T-helper 2 cell (primary cell): ENCODE data around the gene SLC9C1.
A peak's percentile ranks its signal among the peaks of the same experiment; 100 is the strongest.

Experiments used
- DNase-seq, 5 experiments: peaks; one replicate each; pipeline versions ENCODE4 v3.0.0 to v3.0.0-alpha.2; 2012 to 2022
- total RNA-seq, 2 donors: gene quantifications; one replicate each; lab custom pipeline; 2026; lab: John Stamatoyannopoulos, UW

SLC9C1 gene
- total RNA-seq: 0 to 0.07 reads per million in 2 donors

GRCh38 chr3:112293368-112294321 is at the start of gene SLC9C1:
Gene SLC9C1, minus strand, starts transcription at chr3:112294216. Its CDS starts 7,425 bp downstream, at chr3:112286791.
- DNase-seq: peak in 2 of 5 experiments; percentile 4 to 78

- no peak for DNase-seq
Measured at GRCh38 chr3:112341386-112341785, 47.4 kb upstream of the SLC9C1 start.

GRCh38 chr3:112339609-112340008 is 45.6 kb upstream of the SLC9C1 start:
- DNase-seq: no peak

DNA sequence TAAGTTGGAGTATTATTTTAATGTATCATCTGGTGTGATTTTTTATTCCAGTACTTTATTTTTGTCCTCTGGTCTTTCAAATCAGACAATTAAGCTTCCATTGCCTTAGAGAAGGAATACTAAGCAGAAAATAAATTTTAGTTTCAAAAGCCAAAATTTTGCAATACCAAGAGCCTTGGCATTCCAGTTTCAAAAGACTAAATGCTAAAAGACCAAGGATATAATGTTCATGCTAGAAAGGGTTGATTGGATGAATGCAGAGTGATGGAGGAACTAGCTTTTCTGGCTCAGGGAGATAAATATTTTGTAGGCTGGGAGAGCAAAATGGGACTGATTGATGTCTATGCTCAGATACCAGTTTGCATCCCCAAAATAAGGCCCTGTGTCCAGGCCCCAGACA is 45.1 kb upstream of the SLC9C1 start:
- DNase-seq: no peak

DNA sequence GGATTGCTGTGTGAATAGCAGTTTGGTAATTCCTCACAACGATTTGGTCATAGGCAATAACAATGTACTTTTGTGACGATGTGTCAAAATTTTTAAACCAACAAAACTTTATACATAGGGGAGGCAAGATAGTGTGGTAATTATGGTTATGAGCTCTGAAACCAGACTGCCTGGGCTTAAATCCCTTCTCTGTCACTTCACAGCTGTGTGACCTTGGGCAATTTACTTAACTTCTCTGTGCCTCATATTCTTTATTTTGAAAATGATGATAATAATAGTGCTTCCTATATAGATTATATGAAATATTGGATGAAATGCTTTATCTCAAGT is 44.7 kb upstream of the SLC9C1 start:
- DNase-seq: no peak

- no peak for DNase-seq
Measured at GRCh38 chr3:112338021-112338726, 44.2 kb upstream of the SLC9C1 start.

- no peak for DNase-seq
Measured at GRCh38 chr3:112335434-112335781, 41.4 kb upstream of the SLC9C1 start.

DNA sequence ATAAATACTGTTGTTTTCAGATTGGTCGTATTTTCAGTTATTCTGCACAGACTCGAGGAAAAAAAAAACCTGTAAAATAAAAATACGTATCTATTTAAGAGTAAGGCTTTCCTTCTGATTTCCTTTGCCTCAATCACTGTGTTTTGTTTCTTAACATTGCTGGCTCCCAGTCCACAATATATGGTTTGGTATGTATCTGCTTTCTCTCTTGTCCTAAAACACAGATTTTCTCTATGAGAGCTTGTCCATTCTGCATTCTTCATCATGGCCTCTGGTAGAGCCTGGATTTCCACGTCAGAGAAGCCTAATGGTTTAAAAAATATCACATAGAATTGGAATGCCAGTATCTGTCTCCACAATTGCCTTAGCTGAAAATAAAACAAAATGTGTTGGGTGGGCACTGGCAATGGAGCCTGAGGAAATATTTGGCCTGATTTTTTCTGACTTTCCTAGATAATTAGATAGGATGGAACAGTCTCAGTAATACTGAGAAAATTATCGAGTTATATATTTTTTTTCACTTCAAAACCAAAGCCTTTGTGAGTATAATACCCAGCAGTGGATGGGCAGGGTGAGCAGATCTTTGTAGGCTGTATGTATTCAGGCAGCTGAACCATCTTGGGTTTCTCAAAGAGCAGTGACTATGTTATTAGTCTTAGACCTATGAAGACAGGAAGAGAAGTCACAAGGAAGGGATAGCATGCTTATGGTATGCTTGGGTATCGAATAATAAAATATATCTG is 40.8 kb upstream of the SLC9C1 start:
- DNase-seq: no peak

GRCh38 chr3:112333381-112334317 is 39.6 kb upstream of the SLC9C1 start:
- peak in 1 of 5 experiments; percentile 49 for DNase-seq

GRCh38 chr3:112333002-112333380 is 39.0 kb upstream of the SLC9C1 start, which contains the start of gene CD200:
Gene CD200, plus strand, starts transcription at chr3:112333156. Its CDS starts 57 bp downstream, at chr3:112333213.
- peak; percentile 13 to 65 (median 21) for DNase-seq

- no peak for DNase-seq
Measured at GRCh38 chr3:112331851-112332250, 37.8 kb upstream of the SLC9C1 start.

- DNase-seq: peak in 2 of 5 experiments; percentile 39 to 83
Measured at GRCh38 chr3:112327371-112327951, 33.4 kb upstream of the SLC9C1 start.

- no peak for DNase-seq
Measured at GRCh38 chr3:112321867-112322652, 28.0 kb upstream of the SLC9C1 start.

GRCh38 chr3:112320691-112321090 is 26.7 kb upstream of the SLC9C1 start:
- no peak for DNase-seq

- no peak for DNase-seq
Measured at GRCh38 chr3:112319516-112320276, 25.7 kb upstream of the SLC9C1 start.

- no peak for DNase-seq
Measured at GRCh38 chr3:112315791-112316190, 21.8 kb upstream of the SLC9C1 start.

- DNase-seq: no peak
Measured at GRCh38 chr3:112314649-112315048, 20.6 kb upstream of the SLC9C1 start.

DNA sequence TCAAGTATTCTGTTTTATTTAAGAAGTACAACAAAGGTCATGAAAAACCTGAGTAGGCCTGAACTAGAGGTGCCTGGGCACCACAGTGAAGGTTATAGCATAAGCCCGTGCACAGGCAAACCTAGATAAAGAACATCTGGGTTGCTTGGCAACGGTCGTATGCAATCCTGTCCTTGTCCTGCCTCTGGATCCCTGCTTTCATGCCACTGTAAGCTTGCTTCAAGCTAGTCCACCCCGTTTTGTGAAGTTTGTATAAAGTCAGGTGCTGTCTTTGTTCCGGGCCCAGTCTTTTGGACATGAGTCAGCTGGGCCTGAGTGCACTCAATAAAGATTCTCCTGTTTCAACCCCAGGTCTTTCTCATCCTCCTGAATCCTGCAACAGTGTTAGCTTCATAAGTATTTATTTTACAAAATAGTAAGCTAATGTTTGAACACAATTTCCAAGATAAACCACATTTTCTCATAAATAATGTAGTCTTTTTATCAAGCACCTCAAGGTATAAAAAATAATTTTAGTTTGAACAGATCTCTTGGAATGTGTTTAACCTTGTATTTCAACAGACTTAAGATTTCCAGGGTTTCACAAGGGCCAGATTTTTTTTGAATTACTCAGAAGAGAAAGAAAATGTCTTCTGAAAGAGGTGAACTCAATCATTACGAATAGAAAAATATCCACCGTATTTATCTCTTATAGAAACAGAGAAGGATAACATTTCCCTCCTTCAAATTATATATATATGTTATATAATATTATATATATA is 14.3 kb upstream of the SLC9C1 start:
- DNase-seq: no peak

GRCh38 chr3:112307557-112307956 is 13.5 kb upstream of the SLC9C1 start:
- DNase-seq: no peak
